NCI-H524 (cell line): ENCODE measurements around the gene GPR15LG.

Source experiments
- DNase-seq, 2 experiments: peaks; one replicate each; lab custom pipeline; 2025; lab: John Stamatoyannopoulos, UW

Gene GPR15LG

GRCh38 chr10:84214612-84215235 lies 41.1 kb downstream of the GPR15LG start:
- DNase-seq, result no peak

GRCh38 chr10:84216834-84217233 lies 43.2 kb downstream of the GPR15LG start:
- DNase-seq, result no peak

GRCh38 chr10:84217746-84218145 lies 44.1 kb downstream of the GPR15LG start:
- DNase-seq, result no peak

- DNase-seq, result no peak
These were observed 48.3 kb downstream of the GPR15LG start for GRCh38 chr10:84221916-84222315.

GRCh38 chr10:84224411-84225028 lies 50.9 kb downstream of the GPR15LG start:
- no peak for DNase-seq

- DNase-seq, result peak in 1 of 2 experiments; percentile 48
These were observed 52.0 kb downstream of the GPR15LG start, which contains the start of gene LRIT2 for GRCh38 chr10:84225427-84226173. Gene LRIT2 (minus strand): TSS chr10:84225544. CDS start chr10:84225520, 24 bp downstream.

- DNase-seq, result no peak
These were observed 53.0 kb downstream of the GPR15LG start for GRCh38 chr10:84226616-84227015.

- no peak for DNase-seq
These were observed 54.2 kb downstream of the GPR15LG start for GRCh38 chr10:84227810-84228209.

GRCh38 chr10:84230359-84230758 lies 56.8 kb downstream of the GPR15LG start:
- DNase-seq, result no peak

GRCh38 chr10:84232376-84232775 lies 58.8 kb downstream of the GPR15LG start:
- DNase-seq, result no peak

- DNase-seq, result no peak
These were observed 60.3 kb downstream of the GPR15LG start for GRCh38 chr10:84233940-84234339.

- no peak for DNase-seq
These were observed 60.9 kb downstream of the GPR15LG start for GRCh38 chr10:84234479-84234878.
